Measurements from ENCODE around the gene JPT1. TPM values are rescaled to one million over a fixed set of nuclear protein-coding genes. Genes with fewer than 3 reads are reported as not detected.
"Not testable (repeated sequence)": the region's sequence is repeated elsewhere in the genome, so short reads cannot be mapped to it uniquely, and the experiment has no call there.

Gene JPT1
- total and polyA plus RNA-seq, 2 donors = 92.1 to 130 TPM

DNA sequence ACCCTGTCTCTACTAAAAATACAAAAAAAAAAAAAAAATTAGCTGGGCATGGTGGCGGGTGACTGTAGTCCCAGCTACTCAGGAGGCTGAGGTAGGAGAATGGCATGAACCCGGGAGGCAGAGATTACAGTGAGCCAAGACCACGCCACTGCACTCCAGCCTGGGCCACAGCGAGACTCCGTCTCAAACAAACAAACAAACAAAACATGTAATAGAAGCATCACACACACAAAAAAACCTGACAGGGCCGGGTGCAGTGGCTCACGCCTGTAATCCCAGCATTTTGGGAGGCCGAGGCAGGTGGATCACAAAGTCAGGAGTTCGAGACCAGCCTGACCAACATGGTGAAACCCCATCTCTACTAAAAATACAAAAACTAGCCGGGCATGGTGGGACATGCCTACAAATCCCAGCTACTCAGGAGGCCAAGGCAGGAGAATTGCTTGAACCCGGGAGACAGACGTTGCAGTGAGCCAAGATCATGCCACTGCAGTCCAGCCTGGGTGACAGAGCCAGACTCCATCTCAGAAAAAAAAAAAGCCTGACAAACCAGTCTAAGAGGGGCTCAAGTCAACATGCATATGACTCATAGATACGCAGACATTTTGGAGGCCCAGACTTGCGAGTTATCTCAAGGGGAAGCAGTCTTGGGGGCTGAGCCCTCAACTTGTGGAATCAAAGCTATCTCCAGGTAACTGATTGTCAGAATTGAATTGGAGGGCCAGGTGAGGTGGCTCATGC lies 20.5 kb downstream of the JPT1 start:
- Histone ChIP-seq H3K36me3 (ENCODE audit: control insufficient read depth in 2 of 2, insufficient read depth in 2 of 2, low read length in 1 of 2) (peaks cover 25 to 50% of the 10 kb centered on the region in 2 donors), H3K4me1 (ENCODE audit: control insufficient read depth in 2 of 2, insufficient read depth in 2 of 2, low read length in 2 of 2) (peaks cover 7 to 14% of the 10 kb centered on the region in 2 donors)
- H3K4me3 ChIP-seq (ENCODE audit: low read length in 2 of 2); DNase-seq (ENCODE audit: low read depth in 6 of 9, low spot score in 9 of 9); H3K9me3 ChIP-seq (ENCODE audit: control insufficient read depth in 2 of 2, insufficient read depth in 1 of 2, low read length in 1 of 2); H3K27me3 ChIP-seq (ENCODE audit: control insufficient read depth in 2 of 2, insufficient read depth in 1 of 2, low read length in 1 of 2); H3K27ac ChIP-seq (ENCODE audit: low read depth in 1 of 2, low read length in 1 of 2): not testable (repeated sequence)
- 97% methylated on average over 14 of the region's 14 CpGs for WGBS

DNA sequence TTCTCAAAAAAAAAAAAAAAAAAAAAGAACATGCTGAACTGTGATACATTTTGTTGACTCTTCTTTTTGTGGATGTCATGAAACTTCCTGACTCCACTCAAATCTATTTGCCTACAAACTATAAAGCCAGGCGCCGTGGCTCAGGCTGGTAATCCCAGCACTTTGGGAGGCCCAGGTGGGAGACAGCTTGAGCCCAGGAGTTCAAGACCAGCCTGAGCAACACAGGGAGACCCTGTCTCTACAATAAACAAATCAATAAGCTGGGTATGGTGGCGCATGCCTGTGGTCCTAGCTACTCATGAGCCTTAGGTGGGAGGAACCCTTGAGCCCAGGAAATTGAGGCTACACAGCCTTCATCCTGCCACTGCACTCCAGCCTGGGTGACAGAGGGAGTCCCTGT lies 21.3 kb downstream of the JPT1 start:
- Histone ChIP-seq H3K27me3 (ENCODE audit: control insufficient read depth in 2 of 2, insufficient read depth in 1 of 2, low read length in 1 of 2) (no peaks in the 10 kb centered on the region), H3K4me1 (ENCODE audit: control insufficient read depth in 2 of 2, insufficient read depth in 2 of 2, low read length in 2 of 2) (peaks cover 7 to 14% of the 10 kb centered on the region in 2 donors), H3K27ac (ENCODE audit: low read depth in 1 of 2, low read length in 1 of 2) (no peak overlapping the region), H3K9me3 (ENCODE audit: control insufficient read depth in 2 of 2, insufficient read depth in 1 of 2, low read length in 1 of 2) (no peaks in the 10 kb centered on the region), H3K36me3 (ENCODE audit: control insufficient read depth in 2 of 2, insufficient read depth in 2 of 2, low read length in 1 of 2) (peaks cover 25 to 47% of the 10 kb centered on the region in 2 donors), H3K4me3 (ENCODE audit: low read length in 2 of 2) (no peak overlapping the region)
- no peak for DNase-seq (ENCODE audit: low read depth in 6 of 9, low spot score in 9 of 9)
- 97% methylated on average over 3 of the region's 3 CpGs for WGBS

DNA sequence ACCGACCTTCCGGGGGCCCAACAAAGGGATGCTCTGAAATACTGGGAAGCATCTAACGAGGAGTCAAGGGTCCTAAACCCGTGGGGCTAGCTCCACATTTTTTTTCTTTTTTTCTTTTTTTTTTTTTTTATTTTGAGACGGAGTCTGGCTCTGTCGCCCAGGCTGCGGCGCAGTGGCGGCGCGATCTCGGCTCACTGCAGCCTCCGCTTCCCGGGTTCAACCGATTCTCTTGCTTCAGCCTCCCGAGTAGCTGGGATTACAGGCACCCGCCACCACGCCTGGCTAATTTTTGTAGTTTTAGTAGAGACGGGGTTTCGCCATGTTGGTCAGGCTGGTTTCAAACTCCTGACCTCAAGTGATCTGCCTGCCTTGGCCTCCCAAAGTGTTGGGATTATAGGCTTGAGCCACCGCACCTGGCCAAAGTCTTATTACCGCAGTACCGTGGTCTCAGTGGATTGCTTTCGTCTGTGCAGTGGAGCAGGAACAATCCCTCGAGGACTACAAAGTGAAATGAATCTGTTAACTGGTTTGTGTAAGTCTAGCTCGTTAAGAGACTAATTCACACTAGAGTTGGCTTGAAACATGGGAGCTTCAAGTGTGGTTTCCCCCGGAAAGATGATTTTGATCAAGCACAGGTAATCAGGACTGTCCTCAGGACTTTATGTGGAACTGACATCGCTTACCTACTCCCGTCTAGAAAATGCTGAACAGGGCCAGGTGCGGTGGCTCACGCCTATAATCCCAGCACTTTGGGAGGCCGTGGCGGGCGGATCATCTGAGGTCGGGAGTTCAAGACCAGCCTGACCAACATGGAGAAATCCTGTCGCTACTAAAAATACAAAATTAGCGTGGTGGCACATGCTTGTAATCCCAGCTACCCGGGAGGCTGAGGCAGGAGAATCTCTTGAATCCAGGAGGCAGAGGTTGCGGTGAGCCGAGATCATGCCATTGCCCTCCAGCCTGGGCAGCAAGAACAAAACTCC lies 22.0 kb downstream of the JPT1 start:
- H3K36me3 ChIP-seq (ENCODE audit: control insufficient read depth in 2 of 2, insufficient read depth in 2 of 2, low read length in 1 of 2) = peaks cover 22 to 44% of the 10 kb centered on the region in 2 donors

DNA sequence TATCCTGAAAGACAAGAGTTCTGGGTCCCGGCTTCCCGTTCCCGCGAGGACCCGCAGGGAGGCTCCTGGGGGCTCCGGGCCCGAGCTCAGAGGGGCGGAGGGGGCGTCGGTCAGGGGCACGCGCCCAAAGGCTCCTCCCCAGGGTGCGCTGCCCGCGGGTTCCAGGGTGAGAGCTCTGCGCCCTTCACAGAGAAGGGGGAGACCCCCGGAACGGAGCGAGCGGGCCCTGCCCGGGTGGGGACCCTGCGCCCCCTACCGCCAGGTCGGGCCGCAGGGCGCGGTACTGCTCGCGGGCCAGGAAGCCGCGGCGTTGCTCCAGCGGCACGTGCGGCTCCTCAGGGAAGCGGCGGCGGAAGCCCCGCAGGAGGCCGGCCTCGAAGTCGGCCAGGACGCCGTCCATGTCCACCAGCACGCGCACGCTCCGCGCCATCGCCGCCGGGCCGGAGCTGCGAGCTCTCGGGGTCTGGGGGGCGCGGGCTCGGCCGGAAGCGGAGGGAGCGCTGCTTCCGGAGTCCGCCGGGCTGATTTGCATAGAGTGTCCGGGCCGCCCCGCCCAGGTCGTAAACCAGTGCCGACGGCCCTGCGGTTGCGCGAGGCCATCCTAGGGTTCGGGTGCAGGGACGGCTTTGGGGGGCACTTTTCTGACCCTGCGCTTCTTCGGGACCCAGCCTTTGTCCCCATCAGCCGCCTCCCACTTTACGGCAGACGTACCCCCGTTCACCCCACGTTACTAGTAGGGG lies 22.9 kb downstream of the JPT1 start, which contains the start of gene NT5C:
Gene NT5C (minus strand): TSS at position 465 of the 740 bp plus-strand sequence. CDS start 35 bp downstream, at position 430.
- under 1% methylated on average over 82 of the region's 82 CpGs for WGBS

More for the DNA sequence above, 22.0 kb downstream of the JPT1 start:
- Histone ChIP-seq H3K4me1 (ENCODE audit: control insufficient read depth in 2 of 2, insufficient read depth in 2 of 2, low read length in 2 of 2) (peaks cover 7 to 14% of the 10 kb centered on the region in 2 donors), H3K4me3 (ENCODE audit: low read length in 2 of 2) (peak overlapping the region; percentile 75 to 93), H3K27ac (ENCODE audit: low read depth in 1 of 2, low read length in 1 of 2) (peak overlapping the region; percentile 61 to 90)
- not testable (repeated sequence) for H3K27me3 ChIP-seq (ENCODE audit: control insufficient read depth in 2 of 2, insufficient read depth in 1 of 2, low read length in 1 of 2); DNase-seq (ENCODE audit: low read depth in 6 of 9, low spot score in 9 of 9); H3K9me3 ChIP-seq (ENCODE audit: control insufficient read depth in 2 of 2, insufficient read depth in 1 of 2, low read length in 1 of 2)
- WGBS = 86% methylated on average over 40 of the region's 40 CpGs

DNA sequence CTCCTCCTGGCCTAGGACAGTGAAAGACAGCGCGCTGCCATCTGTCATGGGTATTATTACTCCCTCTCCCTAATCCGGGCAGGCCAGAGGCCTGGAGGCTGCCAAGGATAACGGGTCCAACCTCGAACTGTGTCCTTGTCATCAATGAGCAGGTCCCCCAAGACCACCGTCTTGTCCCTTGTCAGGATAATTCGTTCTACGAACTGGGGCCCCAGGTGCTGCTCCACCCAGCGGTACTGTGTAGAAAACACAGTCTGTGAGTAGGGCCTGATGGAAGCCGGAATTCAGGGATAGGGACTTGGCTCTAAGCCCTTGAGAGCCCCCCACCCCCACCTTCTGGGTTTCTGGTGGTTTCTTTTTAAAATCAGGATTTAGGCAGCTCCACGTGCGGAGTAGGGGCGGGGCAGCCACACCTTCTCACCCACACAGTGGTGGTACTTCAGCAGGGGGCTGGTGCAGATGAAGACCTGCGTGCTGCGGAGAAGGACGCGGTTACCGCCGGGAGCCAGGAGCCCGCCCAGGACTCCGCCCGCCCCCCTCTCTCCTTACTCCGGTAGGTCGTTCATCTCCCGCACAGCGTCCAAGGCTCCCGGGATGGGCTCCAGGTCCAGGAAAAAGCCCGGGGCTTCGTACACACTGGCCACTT lies 23.6 kb downstream of the JPT1 start:
- Histone ChIP-seq H3K27me3 (ENCODE audit: control insufficient read depth in 2 of 2, insufficient read depth in 1 of 2, low read length in 1 of 2) (no peaks in the 10 kb centered on the region), H3K36me3 (ENCODE audit: control insufficient read depth in 2 of 2, insufficient read depth in 2 of 2, low read length in 1 of 2) (peaks cover 18 to 39% of the 10 kb centered on the region in 2 donors), H3K9me3 (ENCODE audit: control insufficient read depth in 2 of 2, insufficient read depth in 1 of 2, low read length in 1 of 2) (no peaks in the 10 kb centered on the region), H3K4me3 (ENCODE audit: low read length in 2 of 2) (peak overlapping the region; percentile 75 to 93), H3K27ac (ENCODE audit: low read depth in 1 of 2, low read length in 1 of 2) (peak overlapping the region; percentile 61 to 90), H3K4me1 (ENCODE audit: control insufficient read depth in 2 of 2, insufficient read depth in 2 of 2, low read length in 2 of 2) (peaks cover 7 to 19% of the 10 kb centered on the region in 2 donors)
- DNase-seq (ENCODE audit: low read depth in 6 of 9, low spot score in 9 of 9) = peak in 4 of 9 donors; percentile 43 to 77 (median 54)
- WGBS = 13% methylated on average over 29 of the region's 29 CpGs

More for the DNA sequence above, 22.9 kb downstream of the JPT1 start, which contains the start of gene NT5C:
- DNase-seq (ENCODE audit: low read depth in 6 of 9, low spot score in 9 of 9) = peak in 6 of 9 donors; percentile 53 to 85 (median 69)
- Histone ChIP-seq H3K4me1 (ENCODE audit: control insufficient read depth in 2 of 2, insufficient read depth in 2 of 2, low read length in 2 of 2) (peaks cover 7 to 14% of the 10 kb centered on the region in 2 donors), H3K27me3 (ENCODE audit: control insufficient read depth in 2 of 2, insufficient read depth in 1 of 2, low read length in 1 of 2) (no peaks in the 10 kb centered on the region), H3K4me3 (ENCODE audit: low read length in 2 of 2) (peak within 1 kb of the TSS; percentile 75 to 93), H3K9me3 (ENCODE audit: control insufficient read depth in 2 of 2, insufficient read depth in 1 of 2, low read length in 1 of 2) (no peaks in the 10 kb centered on the region), H3K27ac (ENCODE audit: low read depth in 1 of 2, low read length in 1 of 2) (peak within 1 kb of the TSS; percentile 61 to 90), H3K36me3 (ENCODE audit: control insufficient read depth in 2 of 2, insufficient read depth in 2 of 2, low read length in 1 of 2) (peaks cover 22 to 44% of the 10 kb centered on the region in 2 donors)

DNA sequence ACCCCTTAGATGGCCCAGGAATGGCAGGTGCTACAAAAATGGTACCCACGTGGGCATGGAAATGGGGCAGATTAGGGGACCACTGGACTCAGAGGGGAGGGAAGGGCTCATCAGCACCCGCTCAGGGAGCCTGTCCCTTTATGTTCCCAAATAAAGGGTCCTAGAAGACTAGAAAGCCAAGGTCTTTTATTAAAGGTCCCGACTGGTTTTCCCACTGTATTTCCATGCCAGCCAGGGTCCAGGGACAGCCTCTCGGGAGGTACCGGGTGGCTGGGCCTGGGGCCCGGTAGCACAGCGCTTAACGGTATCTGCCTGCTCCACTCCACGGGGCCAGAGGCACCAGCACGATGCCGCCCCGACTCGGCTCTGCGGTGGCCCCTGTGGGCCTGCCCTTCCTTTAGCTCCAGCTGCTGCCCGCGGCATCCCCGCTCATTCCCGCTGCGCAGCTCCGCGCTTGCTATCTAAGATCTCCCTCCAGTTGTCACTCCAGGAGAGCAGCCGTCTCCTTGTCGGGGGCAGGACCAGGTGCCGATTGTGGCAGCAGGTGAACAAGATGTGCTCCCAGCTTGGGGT lies 24.2 kb downstream of the JPT1 start:
- Histone ChIP-seq H3K27ac (ENCODE audit: low read depth in 1 of 2, low read length in 1 of 2) (no peak overlapping the region), H3K4me1 (ENCODE audit: control insufficient read depth in 2 of 2, insufficient read depth in 2 of 2, low read length in 2 of 2) (peaks cover 7 to 19% of the 10 kb centered on the region in 2 donors)
- no peak for DNase-seq (ENCODE audit: low read depth in 6 of 9, low spot score in 9 of 9)

DNA sequence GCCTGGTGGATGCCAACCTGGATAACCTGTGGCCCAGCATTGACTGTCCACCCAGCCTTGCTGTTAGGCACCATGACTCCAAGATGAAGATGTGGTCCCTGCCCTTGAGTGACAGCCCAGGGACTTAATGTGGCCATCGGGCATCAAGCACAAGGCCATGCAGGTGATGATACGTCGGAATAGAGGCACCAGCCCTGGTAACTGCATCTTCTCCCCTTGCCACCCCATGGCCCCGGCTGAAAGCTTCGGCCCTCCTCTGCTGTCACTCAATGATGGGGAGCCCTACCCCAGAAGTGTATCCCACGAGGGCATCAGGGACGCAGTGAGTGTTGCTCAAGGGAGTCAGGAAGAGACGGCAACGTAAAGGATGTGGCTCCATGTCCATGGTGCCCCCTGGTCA lies 24.7 kb downstream of the JPT1 start:
- H3K27me3 ChIP-seq (ENCODE audit: control insufficient read depth in 2 of 2, insufficient read depth in 1 of 2, low read length in 1 of 2) = no peaks in the 10 kb centered on the region
- no peaks in the 10 kb centered on the region for H3K9me3 ChIP-seq (ENCODE audit: control insufficient read depth in 2 of 2, insufficient read depth in 1 of 2, low read length in 1 of 2)
- no peak for DNase-seq (ENCODE audit: low read depth in 6 of 9, low spot score in 9 of 9)
- H3K27ac ChIP-seq (ENCODE audit: low read depth in 1 of 2, low read length in 1 of 2) = no peak overlapping the region
- H3K36me3 ChIP-seq (ENCODE audit: control insufficient read depth in 2 of 2, insufficient read depth in 2 of 2, low read length in 1 of 2) = peaks cover 11 to 34% of the 10 kb centered on the region in 2 donors
- peaks cover 8 to 20% of the 10 kb centered on the region in 2 donors for H3K4me1 ChIP-seq (ENCODE audit: control insufficient read depth in 2 of 2, insufficient read depth in 2 of 2, low read length in 2 of 2)
- WGBS = 98% methylated on average over 9 of the region's 9 CpGs
- H3K4me3 ChIP-seq (ENCODE audit: low read length in 2 of 2) = no peak overlapping the region

More for the DNA sequence above, 24.2 kb downstream of the JPT1 start:
- no peak overlapping the region for H3K4me3 ChIP-seq (ENCODE audit: low read length in 2 of 2)
- H3K9me3 ChIP-seq (ENCODE audit: control insufficient read depth in 2 of 2, insufficient read depth in 1 of 2, low read length in 1 of 2) = no peaks in the 10 kb centered on the region
- WGBS = 93% methylated on average over 24 of the region's 24 CpGs
- no peaks in the 10 kb centered on the region for H3K27me3 ChIP-seq (ENCODE audit: control insufficient read depth in 2 of 2, insufficient read depth in 1 of 2, low read length in 1 of 2)
- H3K36me3 ChIP-seq (ENCODE audit: control insufficient read depth in 2 of 2, insufficient read depth in 2 of 2, low read length in 1 of 2) = peaks cover 12 to 34% of the 10 kb centered on the region in 2 donors
